WERI-Rb-1 (cell line): ENCODE results near the gene CEP57L1.

Experiments used
- DNase-seq: peaks from one replicate; pipeline ENCODE4 v3.0.0-alpha.2; 2020
- H3K27ac ChIP-seq: fragments of 250-450 bp; sonication (Bioruptor Pico); 2 replicates; pipeline ENCODE4 v1.5.1; 2020; ENCODE audit warnings: mild to moderate bottlenecking, moderate library complexity
- H3K27me3 ChIP-seq: fragments of 250-450 bp; sonication (Bioruptor Pico); 2 replicates; pipeline ENCODE4 v1.5.1; 2021; ENCODE audit warnings: mild to moderate bottlenecking, low read depth, moderate library complexity; ENCODE audit not compliant: insufficient read depth, severe bottlenecking
- H3K36me3 ChIP-seq: fragments of 250-450 bp; sonication (Bioruptor Pico); 2 replicates; pipeline ENCODE4 v1.5.1; 2020; ENCODE audit warnings: mild to moderate bottlenecking, moderate library complexity
- H3K4me3 ChIP-seq: 2 replicates; pipeline ENCODE4 v1.5.1; 2011; ENCODE audit warnings: low read depth, mild to moderate bottlenecking, control low read depth, low read length
- H3K9me3 ChIP-seq: fragments of 250-450 bp; sonication (Bioruptor Pico); 2 replicates; pipeline ENCODE4 v1.5.1; 2021; ENCODE audit warnings: mild to moderate bottlenecking, moderate library complexity; ENCODE audit not compliant: severe bottlenecking
- TF ChIP-seq, protein P1 (sequence below): IDR thresholded peaks from 2 replicates; pipeline ENCODE4 v1.5.1; 2011; ENCODE audit warnings: low read depth, mild to moderate bottlenecking, control low read depth, inconsistent platforms, low read length

CEP57L1 gene

DNA sequence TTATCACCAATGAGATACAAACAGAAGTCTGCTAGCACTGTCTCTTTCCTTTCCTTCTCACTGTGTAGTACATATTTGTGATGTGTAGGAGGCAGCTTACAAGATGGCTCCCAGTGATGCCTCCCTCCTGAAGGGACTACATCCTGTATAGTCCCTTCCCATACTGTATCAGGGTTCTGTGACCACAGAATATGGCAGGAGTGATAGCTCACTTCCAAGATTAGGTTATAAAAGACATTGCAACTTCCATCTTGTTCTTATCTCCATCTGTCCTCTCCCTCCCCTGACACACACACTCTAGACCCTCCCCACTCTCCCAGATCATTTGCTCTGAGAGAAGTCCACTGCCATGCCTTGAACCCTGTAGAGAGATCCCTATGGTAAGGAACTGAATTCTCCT, 38.6 kb upstream of the CEP57L1 start:
- DNase-seq: no peak
- TF ChIP-seq, protein P1, sequence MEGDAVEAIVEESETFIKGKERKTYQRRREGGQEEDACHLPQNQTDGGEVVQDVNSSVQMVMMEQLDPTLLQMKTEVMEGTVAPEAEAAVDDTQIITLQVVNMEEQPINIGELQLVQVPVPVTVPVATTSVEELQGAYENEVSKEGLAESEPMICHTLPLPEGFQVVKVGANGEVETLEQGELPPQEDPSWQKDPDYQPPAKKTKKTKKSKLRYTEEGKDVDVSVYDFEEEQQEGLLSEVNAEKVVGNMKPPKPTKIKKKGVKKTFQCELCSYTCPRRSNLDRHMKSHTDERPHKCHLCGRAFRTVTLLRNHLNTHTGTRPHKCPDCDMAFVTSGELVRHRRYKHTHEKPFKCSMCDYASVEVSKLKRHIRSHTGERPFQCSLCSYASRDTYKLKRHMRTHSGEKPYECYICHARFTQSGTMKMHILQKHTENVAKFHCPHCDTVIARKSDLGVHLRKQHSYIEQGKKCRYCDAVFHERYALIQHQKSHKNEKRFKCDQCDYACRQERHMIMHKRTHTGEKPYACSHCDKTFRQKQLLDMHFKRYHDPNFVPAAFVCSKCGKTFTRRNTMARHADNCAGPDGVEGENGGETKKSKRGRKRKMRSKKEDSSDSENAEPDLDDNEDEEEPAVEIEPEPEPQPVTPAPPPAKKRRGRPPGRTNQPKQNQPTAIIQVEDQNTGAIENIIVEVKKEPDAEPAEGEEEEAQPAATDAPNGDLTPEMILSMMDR: no peak
- Histone ChIP-seq H3K27me3 (no peaks in the 10 kb centered on the region), H3K27ac (no peak overlapping the region), H3K4me3 (no peak overlapping the region), H3K36me3 (no peaks in the 10 kb centered on the region), H3K9me3 (no peaks in the 10 kb centered on the region)

DNA sequence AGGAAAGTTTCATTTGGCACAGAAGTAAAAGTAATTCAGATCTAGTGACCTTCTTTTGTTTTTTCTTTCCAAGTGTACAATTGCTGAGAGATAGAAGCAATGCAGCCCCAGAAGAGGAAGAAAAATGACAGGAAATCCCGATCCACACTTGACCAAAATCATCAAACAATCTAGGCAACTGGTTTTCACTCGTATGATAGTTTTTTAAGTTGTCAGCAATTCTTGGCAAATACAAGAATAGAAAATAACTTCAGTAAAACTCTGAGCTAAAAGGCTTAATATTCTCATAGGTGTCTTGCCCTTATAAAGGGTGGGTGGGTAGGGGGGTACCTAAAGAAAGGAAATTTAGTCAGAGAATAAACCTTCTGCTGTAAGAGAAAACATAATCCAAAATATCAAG, 36.7 kb upstream of the CEP57L1 start:
- H3K27ac ChIP-seq: no peak overlapping the region
- no peak for DNase-seq
- TF ChIP-seq, protein P1: no peak

DNA sequence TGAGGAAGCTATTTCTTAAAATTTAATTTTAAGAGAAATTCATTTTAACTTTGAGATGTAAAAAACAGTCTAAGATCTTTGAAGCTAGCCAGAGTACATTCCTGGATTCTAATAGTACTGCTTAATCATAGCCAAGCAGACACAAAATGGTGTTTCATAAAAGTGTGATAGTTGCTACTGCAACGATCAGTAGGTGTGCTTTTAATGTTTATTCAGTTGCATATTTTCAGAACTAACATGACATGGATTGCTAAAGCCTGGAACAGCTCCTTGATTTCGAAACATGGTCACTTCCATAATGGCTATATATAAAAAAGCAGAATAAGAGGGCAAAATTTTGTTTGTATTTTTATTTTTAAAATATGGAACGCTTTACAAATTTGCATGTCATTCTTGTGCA, 36.2 kb upstream of the CEP57L1 start:
- no peak for DNase-seq
- no peaks in the 10 kb centered on the region for H3K9me3 ChIP-seq
- no peaks in the 10 kb centered on the region for H3K27me3 ChIP-seq
- no peak overlapping the region for H3K27ac ChIP-seq
- no peak overlapping the region for H3K4me3 ChIP-seq
- TF ChIP-seq, protein P1: no peak
- H3K36me3 ChIP-seq: no peaks in the 10 kb centered on the region

More for the DNA sequence above, 36.7 kb upstream of the CEP57L1 start:
- H3K9me3 ChIP-seq: no peaks in the 10 kb centered on the region
- no peaks in the 10 kb centered on the region for H3K36me3 ChIP-seq
- no peaks in the 10 kb centered on the region for H3K27me3 ChIP-seq
- no peak overlapping the region for H3K4me3 ChIP-seq

DNA sequence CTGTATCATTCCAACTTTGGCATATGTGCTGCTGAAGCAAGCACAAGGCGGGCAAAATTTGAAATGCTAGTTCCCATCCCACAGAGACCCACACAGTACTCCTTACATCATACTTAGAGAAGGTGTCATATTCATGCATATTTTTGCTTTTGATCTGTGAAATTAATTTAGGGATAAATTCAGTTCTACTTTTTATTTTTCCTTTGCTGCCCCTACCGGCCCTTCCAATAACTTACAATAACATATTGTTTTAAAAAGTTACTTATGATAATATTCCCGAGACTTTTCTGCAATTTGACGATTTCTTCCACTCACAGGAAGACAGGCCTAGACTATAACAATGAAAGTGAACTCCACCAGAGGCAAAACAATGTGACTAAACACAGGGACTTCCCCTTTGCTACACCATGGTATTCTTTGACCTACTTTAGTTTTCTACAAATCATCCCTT, 35.7 kb upstream of the CEP57L1 start:
- no peak overlapping the region for H3K27ac ChIP-seq
- H3K4me3 ChIP-seq: no peak overlapping the region
- H3K27me3 ChIP-seq: no peaks in the 10 kb centered on the region
- no peaks in the 10 kb centered on the region for H3K36me3 ChIP-seq
- no peaks in the 10 kb centered on the region for H3K9me3 ChIP-seq
- TF ChIP-seq, protein P1: no peak
- DNase-seq: no peak

DNA sequence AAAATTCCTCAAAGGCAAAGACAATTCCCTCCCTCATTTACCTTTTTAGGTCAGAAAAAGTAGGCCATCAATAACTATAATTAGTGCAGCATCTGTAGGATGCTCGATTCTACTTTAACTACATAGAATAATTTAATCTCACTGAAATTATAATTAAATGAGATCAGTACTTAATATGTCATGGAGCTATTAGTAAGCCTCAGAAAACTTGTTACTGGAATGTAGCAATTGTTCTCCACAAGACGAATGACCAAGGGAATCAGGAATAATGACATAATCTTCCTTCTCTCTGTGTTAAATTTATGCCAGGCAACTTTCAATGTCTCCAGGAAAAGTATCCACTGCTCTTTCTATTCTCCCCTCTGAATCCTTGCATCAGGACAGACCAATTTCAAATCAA, 34.7 kb upstream of the CEP57L1 start:
- no peak for DNase-seq
- H3K9me3 ChIP-seq: no peaks in the 10 kb centered on the region
- no peaks in the 10 kb centered on the region for H3K36me3 ChIP-seq
- TF ChIP-seq, protein P1: no peak
- H3K27ac ChIP-seq: no peak overlapping the region
- H3K4me3 ChIP-seq: no peak overlapping the region
- no peaks in the 10 kb centered on the region for H3K27me3 ChIP-seq

DNA sequence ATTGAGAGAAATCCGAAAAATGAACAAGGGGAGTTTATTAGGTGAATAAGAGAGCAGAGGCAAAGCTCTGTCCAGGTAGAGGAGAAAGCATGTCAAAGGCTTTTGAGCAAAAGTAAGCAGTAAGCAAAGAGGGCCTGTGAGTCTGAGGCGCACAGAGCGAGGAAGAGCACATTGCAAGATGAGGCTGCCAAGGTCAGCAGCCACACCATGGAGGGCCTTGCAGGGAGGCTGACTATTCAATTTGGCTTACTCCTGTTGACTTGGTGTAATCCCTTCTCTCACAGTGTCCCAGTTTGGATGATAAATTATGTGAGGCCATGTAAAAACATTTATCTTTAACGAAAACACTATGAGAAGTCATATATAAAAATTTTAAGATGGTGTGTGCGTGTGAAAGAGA, 33.1 kb upstream of the CEP57L1 start:
- TF ChIP-seq, protein P1: no peak
- Histone ChIP-seq H3K27ac (no peak overlapping the region), H3K4me3 (no peak overlapping the region), H3K36me3 (no peaks in the 10 kb centered on the region), H3K27me3 (no peaks in the 10 kb centered on the region), H3K9me3 (no peaks in the 10 kb centered on the region)
- no peak for DNase-seq
